Temporal lobe (tissue), 2 donors: ENCODE measurements around the gene RALGDS. TPM values are rescaled to one million over a fixed set of nuclear protein-coding genes. Genes with fewer than 3 reads are reported as not detected.

ENCODE experiments used
- small RNA-seq: library from RNA; depleted of rRNA; stranded (forward); fragments of <200 nt; gene quantifications from one replicate; pipeline ENCODE3, GENCODE V24; 2014; ENCODE audit warnings: low replicate concordance
- total RNA-seq: library from RNA; depleted of rRNA; stranded (reverse); fragments of >200 nt; gene quantifications from one replicate; pipeline ENCODE4 v1.2.3, GENCODE V29; 2014

The RALGDS gene
- total RNA-seq, 1 donor from 2014 or later, result 92.0 TPM

Small RNAs within 50 kb of the gene (small RNA-seq; reads per million reads assigned to genes)
- not detected for gene MIR6877

Other genes with a start within 250 kb of the RALGDS start
- gene AK8, start 243.0 kb downstream of the RALGDS start, total RNA-seq, result 0.49 TPM
- gene SPACA9, start 242.3 kb downstream of the RALGDS start, total RNA-seq, result 2.5 TPM
- gene TSC1, start 176.6 kb downstream of the RALGDS start, total RNA-seq, result 40.6 TPM
- under 0.01 TPM for gene GFI1B, start 142.5 kb downstream of the RALGDS start, total RNA-seq
- gene GTF3C5, start 90.2 kb downstream of the RALGDS start, total RNA-seq, result 23.8 TPM
- gene CEL, start 59.3 kb downstream of the RALGDS start, total RNA-seq, result 0.49 TPM
- gene GBGT1, start 42.7 kb upstream of the RALGDS start, total RNA-seq, result 1.5 TPM
- not detected for gene OBP2B, start 88.0 kb upstream of the RALGDS start, total RNA-seq
- not detected for gene ABO, start 154.0 kb upstream of the RALGDS start, total RNA-seq
- gene SURF6, start 214.9 kb upstream of the RALGDS start, total RNA-seq, result 14.8 TPM
- gene MED22, start 226.9 kb upstream of the RALGDS start, total RNA-seq, result 20.2 TPM
- gene RPL7A, start 227.0 kb upstream of the RALGDS start, total RNA-seq, result 837 TPM
- gene SURF1, start 235.2 kb upstream of the RALGDS start, total RNA-seq, result 10.6 TPM
- 11.8 TPM for gene SURF2, start 235.3 kb upstream of the RALGDS start, total RNA-seq